Measurements from ENCODE around the gene UBE2QL1.

GRCh38 chr5:6506611-6507010, 58.0 kb downstream of the UBE2QL1 start:
- TF ChIP-seq CTCF (IDR thresholded peaks at IDR 0.05; ENCODE audit: insufficient read depth, low read length, poor library complexity, severe bottlenecking), result no peak
- no peak for TF ChIP-seq EZH2phosphoT487 (conservative IDR thresholded peaks at IDR 0.05; ENCODE audit: low read length)

All from SU-DHL-6 (cell line).